B cell (primary cell): Measurements from ENCODE around the gene IQCC. TPM values are rescaled to one million over a fixed set of nuclear protein-coding genes. Genes with fewer than 3 reads are reported as not detected.

Experiments
- ATAC-seq: fragments of 200-7000 bp; cut with Tn5 transposase; one replicate; pipeline ENCODE4 v1.10.0; 2021; ENCODE audit warnings: low read depth, mild to moderate bottlenecking, moderate number of reproducible peaks, moderate library complexity
- CTCF ChIA-PET: fragments of 350-600 bp; sonication (Branson Sonifier 250); formaldehyde crosslinking; loops from one replicate; lab custom pipeline; 2021; ENCODE audit warnings: antibody characterized with exemption, inconsistent platforms; lab: Charles Lee
- POLR2A ChIA-PET: fragments of 350-600 bp; sonication (Branson Sonifier 250); formaldehyde crosslinking; loops from one replicate; lab custom pipeline; 2021; ENCODE audit warnings: antibody characterized with exemption; lab: Charles Lee
- DNase-seq: peaks from one replicate; pipeline ENCODE4 v3.0.0; 2013
- H2AFZ ChIP-seq: 2 replicates; pipeline ENCODE4 v1.6.1; 2012; ENCODE audit warnings: mild to moderate bottlenecking, low read depth, low read length; ENCODE audit not compliant: insufficient read depth, poor library complexity, severe bottlenecking
- H3K27ac ChIP-seq, 2 donors: 1 replicate in 1 of 2; 2 replicates in 1 of 2; pipeline ENCODE4 v1.5.1; 2012 to 2013; ENCODE audit warnings: low read length in 2 of 2, mild to moderate bottlenecking in 2 of 2, moderate library complexity in 1 of 2
- H3K27me3 ChIP-seq, 4 experiments: fragments of 200-600 bp in 1 of 4; sonication (generic) in 1 of 4; replicated peaks in 1 of 4; 1 replicate in 2 of 4; 2 replicates in 2 of 4; pipeline versions ENCODE4 v1.6.1 to v1.7.0; 2013 to 2016; ENCODE audit warnings: low read length in 3 of 4, mild to moderate bottlenecking in 2 of 4, mixed read lengths in 1 of 4, moderate library complexity in 1 of 4; ENCODE audit not compliant: insufficient read depth in 4 of 4, control insufficient read depth in 3 of 4; ENCODE audit errors: control extremely low read depth in 1 of 4
- H3K36me3 ChIP-seq, 2 experiments: replicated peaks in 1 of 2; 1 replicate in 1 of 2; 2 replicates in 1 of 2; pipeline versions ENCODE4 v1.6.1 to v1.7.1; 2013; ENCODE audit warnings: low read length in 1 of 2; ENCODE audit not compliant: insufficient read depth in 2 of 2, control insufficient read depth in 1 of 2; ENCODE audit errors: control extremely low read depth in 1 of 2, extremely low read depth in 1 of 2
- H3K4me1 ChIP-seq, 2 donors: fragments of 200-600 bp in 1 of 2; sonication (generic) in 1 of 2; 1 replicate in 1 of 2; 2 replicates in 1 of 2; pipeline versions ENCODE4 v1.5.1 to v1.6.1; 2013 to 2017; ENCODE audit warnings: low read length in 2 of 2; ENCODE audit not compliant: control insufficient read depth in 2 of 2, insufficient read depth in 2 of 2
- H3K4me2 ChIP-seq: replicated peaks from 2 replicates; pipeline ENCODE3; 2012; ENCODE audit warnings: mild to moderate bottlenecking, low read depth, low read length; ENCODE audit not compliant: poor library complexity, severe bottlenecking
- H3K4me3 ChIP-seq, 5 experiments: fragments of 200-600 bp in 1 of 5; sonication (generic) in 1 of 5; 1 replicate in 3 of 5; 2 replicates in 2 of 5; pipeline versions ENCODE4 v1.5.1 to v1.7.0; 2011 to 2016; ENCODE audit warnings: low read length in 4 of 5, mild to moderate bottlenecking in 4 of 5, low read depth in 2 of 5, control low read depth in 1 of 5, moderate library complexity in 1 of 5; ENCODE audit not compliant: insufficient read depth in 1 of 5; ENCODE audit errors: control extremely low read depth in 1 of 5, extremely low read depth in 1 of 5
- H3K79me2 ChIP-seq: fragments of 200-600 bp; sonication (generic); one replicate; pipeline ENCODE4 v1.6.0; 2016; ENCODE audit warnings: low read length; ENCODE audit not compliant: control insufficient read depth, insufficient read depth
- H3K9ac ChIP-seq: fragments of 200-600 bp; sonication (generic); 2 replicates; pipeline ENCODE4 v1.6.1; 2017; ENCODE audit warnings: mild to moderate bottlenecking, low read length, moderate library complexity
- H3K9me3 ChIP-seq, 3 donors: one replicate each; pipeline versions ENCODE4 v1.6.1 to v1.7.1; 2013; ENCODE audit warnings: low read length in 2 of 3; ENCODE audit not compliant: control insufficient read depth in 2 of 3, insufficient read depth in 1 of 3; ENCODE audit errors: control extremely low read depth in 1 of 3
- H4K20me1 ChIP-seq: 2 replicates; pipeline ENCODE4 v1.6.0; 2012; ENCODE audit warnings: mild to moderate bottlenecking, low read length; ENCODE audit not compliant: insufficient read depth, control insufficient read depth, poor library complexity, severe bottlenecking
- H3K27ac Mint-ChIP-seq: one replicate; pipeline ENCODE4 v1.8.0; 2021; ENCODE audit warnings: mixed read lengths
- H3K27me3 Mint-ChIP-seq: one replicate; pipeline ENCODE4 v1.8.0; 2021; ENCODE audit warnings: mixed read lengths
- H3K4me1 Mint-ChIP-seq: one replicate; pipeline ENCODE4 v1.8.0; 2021; ENCODE audit warnings: mixed read lengths
- H3K4me3 Mint-ChIP-seq: one replicate; pipeline ENCODE4 v1.8.0; 2021; ENCODE audit warnings: mixed read lengths
- H3K9me3 Mint-ChIP-seq: one replicate; pipeline ENCODE4 v1.8.0; 2022; ENCODE audit warnings: mixed read lengths; ENCODE audit not compliant: insufficient read depth
- CTCF ChIP-seq: fragments of 200-600 bp; IDR thresholded peaks from one replicate; pipeline ENCODE4 v1.8.0; 2022; ENCODE audit warnings: antibody characterized with exemption, mild to moderate bottlenecking
- EZH2 ChIP-seq: IDR thresholded peaks from 2 replicates; pipeline ENCODE4 v1.6.1; 2012; ENCODE audit warnings: borderline replicate concordance, low read depth, mild to moderate bottlenecking, moderate library complexity, low read length; ENCODE audit not compliant: insufficient read depth, poor library complexity, severe bottlenecking
- WGBS: methylation state at CpG from one replicate; pipeline ENCODE4 v1.1.5; 2013; ENCODE audit warnings: missing lambda C conversion rate; ENCODE audit not compliant: insufficient coverage; 5-methylcytosine and 5-hydroxymethylcytosine counted together
- intact Hi-C: fragments of 100-400 bp; cut with micrococcal nuclease; formaldehyde crosslinking; loops from one replicate; pipeline ENCODE4 v1.10.0; 2022
- polyA minus RNA-seq: library from RNA; depleted of rRNA, polyadenylated mRNA; stranded (reverse); fragments of >200 nt; gene quantifications from 2 replicates; pipeline ENCODE4 v1.2.3, GENCODE V29; 2012
- polyA plus RNA-seq: library from polyadenylated mRNA; depleted of rRNA; stranded (reverse); fragments of >200 nt; gene quantifications from 2 replicates; pipeline ENCODE4 v1.2.3, GENCODE V29; 2012
- total RNA-seq, 2 donors: library from RNA; stranded (reverse); fragments of 120-200 nt in 1 of 2; gene quantifications; 1 replicate in 1 of 2; 2 replicates in 1 of 2; pipeline versions ENCODE4 v1.2.3 to v1.2.4, GENCODE V29; 2013 to 2022

IQCC gene
- total RNA-seq (2.0 and 2.1 TPM in 2 replicates), polyA plus RNA-seq (1.6 and 2.0 TPM in 2 replicates), polyA minus RNA-seq (2.1 and 3.1 TPM in 2 replicates)
- total RNA-seq (2013), result 1.9 TPM

GRCh38 chr1:32205401-32206370 lies at the start of gene IQCC:
Gene IQCC, plus strand, starts transcription at chr1:32205671. Its CDS starts 11 bp downstream, at chr1:32205682.
- H3K9me3 ChIP-seq, result peaks cover 0 to 4% (median 0%) of the 10 kb centered on the region in 3 donors
- H3K4me1 Mint-ChIP-seq, result peaks cover 60% of the 10 kb centered on the region
- CTCF ChIA-PET, result interaction anchor here (0.6 to 2.4 kb wide), 7 partner anchors 10 to 195 kb away, joined by 3 to 12 read pairs (median 4); partner anchors contain the start of gene MARCKSL1
- H4K20me1 ChIP-seq, result no peaks in the 10 kb centered on the region
- POLR2A ChIA-PET, result interaction anchor here (0.5 to 1.2 kb wide), 8 partner anchors 9 to 317 kb away, joined by 3 to 9 read pairs (median 4); partner anchors contain the start of genes EIF3I, MARCKSL1 and TMEM234
- ATAC-seq (peak; percentile 62), DNase-seq (peak; percentile 90)
- peak within 1 kb of the TSS; percentile 68 for H3K27ac Mint-ChIP-seq
- intact Hi-C loops, result loop anchor here (1.0 to 10.0 kb wide), 4 partner anchors 26 to 131 kb away; partner anchors contain the start of genes HDAC1, TMEM39B and TXLNA
- peak within 1 kb of the TSS; percentile 65 for H3K9ac ChIP-seq
- peak within 1 kb of the TSS; percentile 76 for H2AFZ ChIP-seq
- no peaks in the 10 kb centered on the region for H3K36me3 ChIP-seq
- TF ChIP-seq EZH2, result no peak
- TF ChIP-seq CTCF, result no peak
- peak within 1 kb of the TSS; percentile 88 for H3K4me3 Mint-ChIP-seq
- no peaks in the 10 kb centered on the region for H3K27me3 Mint-ChIP-seq
- H3K4me2 ChIP-seq, result peak within 1 kb of the TSS; percentile 82
- peaks cover 42 to 58% of the 10 kb centered on the region in 2 donors for H3K4me1 ChIP-seq
- no peaks in the 10 kb centered on the region for H3K79me2 ChIP-seq
- H3K27me3 ChIP-seq, result no peaks in the 10 kb centered on the region
- peak within 1 kb of the TSS in 4 of 5 experiments; percentile 59 to 78 (median 62) for H3K4me3 ChIP-seq
- H3K9me3 Mint-ChIP-seq, result no peaks in the 10 kb centered on the region
- WGBS, result under 1% methylated on average over 58 of the region's 77 CpGs
- peak within 1 kb of the TSS in 1 of 2 donors; percentile 46 for H3K27ac ChIP-seq
